Iris pigment epithelial cell (primary cell): Measurements from ENCODE around the gene GAPDH.
"Not testable (repeated sequence)": the region's sequence is repeated elsewhere in the genome, so short reads cannot be mapped to it uniquely, and the experiment has no call there.

Experiments used
- DNase-seq: peaks from one replicate; pipeline ENCODE4 v3.0.0-alpha.2; 2011; ENCODE audit warnings: low read depth

GAPDH gene

GRCh38 chr12:6533923-6534694 lies at the start of gene GAPDH:
TSS of gene GAPDH (plus strand) at chr12:6534517. CDS start at chr12:6534833, 316 bp downstream.
- DNase-seq: peak; percentile 98

GRCh38 chr12:6488240-6488639 lies 46.1 kb upstream of the GAPDH start:
- no peak for DNase-seq

GRCh38 chr12:6489449-6489848 lies 44.9 kb upstream of the GAPDH start:
- DNase-seq: peak; percentile 29

GRCh38 chr12:6490673-6491072 lies 43.6 kb upstream of the GAPDH start:
- DNase-seq: not testable (repeated sequence)

- peak; percentile 97 for DNase-seq
Observed at GRCh38 chr12:6492838-6493496, 41.4 kb upstream of the GAPDH start, which contains the start of gene MRPL51. TSS of gene MRPL51 (minus strand) at chr12:6493262. CDS start at chr12:6493136, 126 bp downstream.

- peak; percentile 97 for DNase-seq
Observed at GRCh38 chr12:6493497-6494257, 40.6 kb upstream of the GAPDH start, which contains the start of gene NCAPD2. TSS of gene NCAPD2 (plus strand) at chr12:6494102. CDS start at chr12:6495099, 997 bp downstream.

GRCh38 chr12:6494258-6494743 lies 40.0 kb upstream of the GAPDH start:
- DNase-seq: no peak

GRCh38 chr12:6494968-6495367 lies 39.3 kb upstream of the GAPDH start:
- no peak for DNase-seq

GRCh38 chr12:6497291-6497690 lies 37.0 kb upstream of the GAPDH start:
- not testable (repeated sequence) for DNase-seq

- no peak for DNase-seq
Observed at GRCh38 chr12:6500466-6500865, 33.9 kb upstream of the GAPDH start.

- peak; percentile 13 for DNase-seq
Observed at GRCh38 chr12:6507102-6507998, 27.0 kb upstream of the GAPDH start.

- DNase-seq: no peak
Observed at GRCh38 chr12:6508087-6508486, 26.2 kb upstream of the GAPDH start.

GRCh38 chr12:6520186-6520585 lies 14.1 kb upstream of the GAPDH start:
- no peak for DNase-seq

GRCh38 chr12:6522193-6522592 lies 12.1 kb upstream of the GAPDH start:
- no peak for DNase-seq

- DNase-seq: no peak
Observed at GRCh38 chr12:6523708-6524107, 10.6 kb upstream of the GAPDH start.

GRCh38 chr12:6524648-6525047 lies 9.7 kb upstream of the GAPDH start:
- DNase-seq: no peak

- DNase-seq: no peak
Observed at GRCh38 chr12:6526201-6526600, 8.1 kb upstream of the GAPDH start.

GRCh38 chr12:6526766-6527525 lies 7.4 kb upstream of the GAPDH start:
- no peak for DNase-seq

GRCh38 chr12:6527711-6528110 lies 6.6 kb upstream of the GAPDH start:
- DNase-seq: no peak

GRCh38 chr12:6528539-6529235 lies 5.6 kb upstream of the GAPDH start:
- DNase-seq: no peak
